Dendritic cell treated with granulocyte-macrophage colony-stimulating factor and Interleukin-4, amounts not matched to agents 40 ng/mL and 50 ng/mL, for 4 days (primary cell): Measurements from ENCODE around the gene FMN2.

Experiments
- H3K27ac Mint-ChIP-seq: one replicate; pipeline ENCODE4 v1.8.0; 2022; ENCODE audit warnings: mild to moderate bottlenecking, mixed read lengths
- H3K27me3 Mint-ChIP-seq: one replicate; pipeline ENCODE4 v1.8.0; 2022; ENCODE audit warnings: mild to moderate bottlenecking, mixed read lengths
- H3K36me3 Mint-ChIP-seq: one replicate; pipeline ENCODE4 v1.8.0; 2022; ENCODE audit warnings: low read depth, mixed read lengths
- H3K4me1 Mint-ChIP-seq: one replicate; pipeline ENCODE4 v1.8.0; 2022; ENCODE audit warnings: low read depth, mixed read lengths
- H3K4me3 Mint-ChIP-seq: one replicate; pipeline ENCODE4 v1.8.0; 2022; ENCODE audit warnings: mild to moderate bottlenecking, moderate library complexity, mixed read lengths
- H3K9me3 Mint-ChIP-seq: one replicate; pipeline ENCODE4 v1.8.0; 2022; ENCODE audit warnings: mixed read lengths
- intact Hi-C: fragments of 100-400 bp; cut with micrococcal nuclease; formaldehyde crosslinking; loops from one replicate; pipeline ENCODE4 v1.15.0; 2022

Gene FMN2

GRCh38 chr1:240503558-240503957, 411.9 kb downstream of the FMN2 start:
- Mint-ChIP-seq H3K27ac (no peak overlapping the region), H3K27me3 (no peaks in the 10 kb centered on the region), H3K4me3 (no peak overlapping the region), H3K36me3 (no peaks in the 10 kb centered on the region), H3K4me1 (no peaks in the 10 kb centered on the region), H3K9me3 (no peaks in the 10 kb centered on the region)
- intact Hi-C loops, result no loop called here

- Mint-ChIP-seq H3K4me1 (no peaks in the 10 kb centered on the region), H3K36me3 (no peaks in the 10 kb centered on the region), H3K4me3 (no peak overlapping the region), H3K27me3 (no peaks in the 10 kb centered on the region), H3K9me3 (peaks cover 9% of the 10 kb centered on the region), H3K27ac (no peak overlapping the region)
- intact Hi-C loops, result no loop called here
Measured at GRCh38 chr1:240506176-240506575, 414.5 kb downstream of the FMN2 start.

- intact Hi-C loops, result no loop called here
- Mint-ChIP-seq H3K36me3 (no peaks in the 10 kb centered on the region), H3K4me3 (no peak overlapping the region)
Measured at GRCh38 chr1:240508201-240508600, 416.5 kb downstream of the FMN2 start.

GRCh38 chr1:240508950-240509349, 417.3 kb downstream of the FMN2 start:
- Mint-ChIP-seq H3K27ac (no peak overlapping the region), H3K9me3 (peaks cover 18% of the 10 kb centered on the region), H3K36me3 (no peaks in the 10 kb centered on the region), H3K4me1 (no peaks in the 10 kb centered on the region), H3K27me3 (no peaks in the 10 kb centered on the region), H3K4me3 (no peak overlapping the region)
- intact Hi-C loops, result no loop called here

More at GRCh38 chr1:240508201-240508600, 416.5 kb downstream of the FMN2 start:
- no peak overlapping the region for H3K27ac Mint-ChIP-seq
- H3K27me3 Mint-ChIP-seq, result no peaks in the 10 kb centered on the region
- H3K4me1 Mint-ChIP-seq, result no peaks in the 10 kb centered on the region
- H3K9me3 Mint-ChIP-seq, result peaks cover 16% of the 10 kb centered on the region

- no peak overlapping the region for H3K4me3 Mint-ChIP-seq
- H3K36me3 Mint-ChIP-seq, result no peaks in the 10 kb centered on the region
- H3K27ac Mint-ChIP-seq, result no peak overlapping the region
- no peaks in the 10 kb centered on the region for H3K4me1 Mint-ChIP-seq
- H3K27me3 Mint-ChIP-seq, result no peaks in the 10 kb centered on the region
- peaks cover 18% of the 10 kb centered on the region for H3K9me3 Mint-ChIP-seq
- intact Hi-C loops, result no loop called here
Measured at GRCh38 chr1:240511789-240512188, 420.1 kb downstream of the FMN2 start.

GRCh38 chr1:240515505-240515904, 423.8 kb downstream of the FMN2 start:
- no peaks in the 10 kb centered on the region for H3K27me3 Mint-ChIP-seq
- no peaks in the 10 kb centered on the region for H3K36me3 Mint-ChIP-seq
- H3K9me3 Mint-ChIP-seq, result peaks cover 9% of the 10 kb centered on the region
- no peak overlapping the region for H3K4me3 Mint-ChIP-seq
- H3K27ac Mint-ChIP-seq, result no peak overlapping the region
- no peaks in the 10 kb centered on the region for H3K4me1 Mint-ChIP-seq
- intact Hi-C loops, result no loop called here

- no peak overlapping the region for H3K27ac Mint-ChIP-seq
- peaks cover 9% of the 10 kb centered on the region for H3K9me3 Mint-ChIP-seq
- H3K27me3 Mint-ChIP-seq, result no peaks in the 10 kb centered on the region
- H3K4me1 Mint-ChIP-seq, result no peaks in the 10 kb centered on the region
- H3K4me3 Mint-ChIP-seq, result no peak overlapping the region
- no peaks in the 10 kb centered on the region for H3K36me3 Mint-ChIP-seq
- intact Hi-C loops, result no loop called here
Measured at GRCh38 chr1:240516069-240516468, 424.4 kb downstream of the FMN2 start.

GRCh38 chr1:240517891-240518290, 426.2 kb downstream of the FMN2 start:
- no peaks in the 10 kb centered on the region for H3K36me3 Mint-ChIP-seq
- no peak overlapping the region for H3K27ac Mint-ChIP-seq
- intact Hi-C loops, result no loop called here
- H3K4me1 Mint-ChIP-seq, result no peaks in the 10 kb centered on the region
- no peak overlapping the region for H3K4me3 Mint-ChIP-seq
- H3K9me3 Mint-ChIP-seq, result peaks cover 5% of the 10 kb centered on the region
- no peaks in the 10 kb centered on the region for H3K27me3 Mint-ChIP-seq

- no peak overlapping the region for H3K27ac Mint-ChIP-seq
- intact Hi-C loops, result no loop called here
- H3K4me3 Mint-ChIP-seq, result no peak overlapping the region
- H3K4me1 Mint-ChIP-seq, result no peaks in the 10 kb centered on the region
- H3K27me3 Mint-ChIP-seq, result no peaks in the 10 kb centered on the region
- peaks cover 9% of the 10 kb centered on the region for H3K9me3 Mint-ChIP-seq
- no peaks in the 10 kb centered on the region for H3K36me3 Mint-ChIP-seq
Measured at GRCh38 chr1:240522122-240522822, 430.6 kb downstream of the FMN2 start.

GRCh38 chr1:240524356-240525069, 432.8 kb downstream of the FMN2 start:
- Mint-ChIP-seq H3K36me3 (no peaks in the 10 kb centered on the region), H3K27me3 (no peaks in the 10 kb centered on the region)

More at GRCh38 chr1:240524356-240525069, 432.8 kb downstream of the FMN2 start:
- Mint-ChIP-seq H3K9me3 (peaks cover 9% of the 10 kb centered on the region), H3K4me1 (no peaks in the 10 kb centered on the region), H3K27ac (no peak overlapping the region), H3K4me3 (no peak overlapping the region)
- intact Hi-C loops, result no loop called here
